ENCODE measurements around the gene EXOSC7. TPM values are rescaled to one million over a fixed set of nuclear protein-coding genes. Genes with fewer than 3 reads are reported as not detected.

The EXOSC7 gene
- total RNA-seq, 1 donor from 2014 or later = 56.2 TPM

DNA sequence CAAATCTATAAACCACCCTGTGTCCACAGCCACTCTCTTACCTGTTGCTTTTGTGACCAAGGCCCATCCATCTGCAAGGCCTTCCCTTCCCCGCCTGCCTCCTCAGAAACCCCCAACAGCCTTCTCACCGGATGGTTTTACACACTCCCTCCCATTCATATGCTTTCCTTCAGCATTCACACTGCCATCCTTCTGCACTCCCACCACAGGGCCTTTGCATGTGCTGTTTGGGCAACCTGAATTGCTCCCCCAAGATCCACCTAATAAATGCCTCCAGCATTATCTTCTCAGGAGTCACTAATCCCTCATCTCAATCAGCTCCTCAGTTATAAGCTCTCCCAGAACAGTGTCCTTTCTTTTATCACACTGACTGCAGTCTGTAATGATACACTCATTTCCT lies 56.1 kb downstream of the EXOSC7 start:
- intact Hi-C loops (cut with DNase I) = no loop called here
- no peaks in the 10 kb centered on the region for H3K36me3 ChIP-seq

DNA sequence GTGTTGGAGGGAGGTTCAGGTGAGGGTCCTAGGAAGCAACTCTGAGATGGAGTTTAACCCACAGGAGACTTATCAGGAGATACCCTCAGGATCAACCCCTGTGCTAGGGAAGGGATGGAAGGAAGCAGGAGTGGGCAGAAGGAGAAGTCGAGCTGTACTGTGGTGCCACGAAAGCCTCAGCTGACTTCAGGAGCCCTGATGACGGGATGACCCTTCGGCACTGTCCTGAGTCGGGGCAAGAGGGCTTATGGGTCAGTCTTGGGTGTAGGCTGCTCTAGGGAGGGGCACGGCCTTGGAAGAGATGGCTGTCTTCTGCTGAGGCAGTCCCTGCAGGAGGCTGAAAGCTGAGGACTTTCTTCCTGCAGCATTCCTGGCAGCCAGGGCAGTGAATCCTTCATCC lies 57.7 kb downstream of the EXOSC7 start:
- Histone ChIP-seq H3K36me3 (no peaks in the 10 kb centered on the region), H3K4me3 (no peak overlapping the region), H3K4me1 (peaks cover 38% of the 10 kb centered on the region), H3K27me3 (no peaks in the 10 kb centered on the region), H3K9me3 (no peaks in the 10 kb centered on the region), H3K27ac (no peak overlapping the region)
- DNase-seq (ENCODE audit: extremely low spot score in 2 of 2) = no peak
- TF ChIP-seq POLR2A (IDR thresholded peaks at IDR 0.05) (no peak), POLR2AphosphoS5 (IDR thresholded peaks at IDR 0.05; ENCODE audit: insufficient read depth in 1 of 2, low read depth in 1 of 2) (no peak), CTCF (IDR thresholded peaks at IDR 0.05) (no peak)
- intact Hi-C loops (cut with DNase I) = no loop called here

More for the DNA sequence above, 56.1 kb downstream of the EXOSC7 start:
- Histone ChIP-seq H3K4me3 (no peak overlapping the region), H3K27me3 (no peaks in the 10 kb centered on the region), H3K27ac (no peak overlapping the region), H3K4me1 (peaks cover 50% of the 10 kb centered on the region), H3K9me3 (no peaks in the 10 kb centered on the region)
- no peak for DNase-seq (ENCODE audit: extremely low spot score in 2 of 2)
- TF ChIP-seq POLR2A (IDR thresholded peaks at IDR 0.05) (no peak), CTCF (IDR thresholded peaks at IDR 0.05) (no peak), POLR2AphosphoS5 (IDR thresholded peaks at IDR 0.05; ENCODE audit: insufficient read depth in 1 of 2, low read depth in 1 of 2) (no peak)

DNA sequence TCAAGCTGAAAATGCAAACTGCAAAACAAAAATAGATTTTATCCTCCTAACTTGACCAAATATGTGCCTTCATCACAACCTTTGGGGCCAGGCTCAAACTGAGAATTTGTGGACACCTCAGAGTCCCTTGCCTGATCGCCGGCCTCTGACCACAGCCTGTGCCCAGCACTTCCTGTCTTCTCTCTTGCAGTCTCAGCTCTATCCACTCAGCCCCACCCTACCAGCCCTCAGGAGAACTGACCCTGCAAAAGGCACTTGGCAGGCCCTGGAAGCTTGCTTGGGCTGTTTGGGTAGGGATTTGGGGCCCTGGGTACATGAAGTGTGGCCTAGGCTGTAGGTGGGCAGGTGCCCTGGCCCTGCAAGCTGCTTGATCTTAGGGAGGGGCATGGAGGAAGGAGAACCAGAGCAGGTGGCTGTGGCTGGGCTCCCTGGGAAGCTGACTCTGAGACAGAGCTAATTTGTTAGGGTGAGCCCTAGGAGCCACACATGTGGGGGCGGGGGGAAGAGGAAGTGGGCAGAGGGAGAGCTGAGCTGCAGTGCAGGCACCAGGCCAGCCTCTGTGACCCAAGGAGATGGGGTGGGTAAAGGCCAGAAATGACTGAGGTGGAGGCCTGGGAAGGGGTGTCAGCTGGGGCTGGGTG lies 58.7 kb downstream of the EXOSC7 start:
- peaks cover 32% of the 10 kb centered on the region for H3K4me1 ChIP-seq
- H3K36me3 ChIP-seq = no peaks in the 10 kb centered on the region
- intact Hi-C loops (cut with DNase I) = loop anchor here (5.0 kb wide), 1 partner anchor 623 kb away; no protein-coding TSS in a partner anchor
- no peak overlapping the region for H3K4me3 ChIP-seq
- peak overlapping the region; percentile 55 for H3K27ac ChIP-seq
- no peak for TF ChIP-seq POLR2A (IDR thresholded peaks at IDR 0.05)
- TF ChIP-seq POLR2AphosphoS5 (IDR thresholded peaks at IDR 0.05; ENCODE audit: insufficient read depth in 1 of 2, low read depth in 1 of 2) = no peak
- no peak for TF ChIP-seq CTCF (IDR thresholded peaks at IDR 0.05)
- no peak for DNase-seq (ENCODE audit: extremely low spot score in 2 of 2)
- H3K9me3 ChIP-seq = no peaks in the 10 kb centered on the region
- H3K27me3 ChIP-seq = no peaks in the 10 kb centered on the region

- TF ChIP-seq CTCF (IDR thresholded peaks at IDR 0.05) (no peak), POLR2A (IDR thresholded peaks at IDR 0.05) (no peak), POLR2AphosphoS5 (IDR thresholded peaks at IDR 0.05; ENCODE audit: insufficient read depth in 1 of 2, low read depth in 1 of 2) (peak in 1 of 2 donors; percentile 26)
- H3K4me3 ChIP-seq = peak overlapping the region; percentile 31 to 50
- no peaks in the 10 kb centered on the region for H3K9me3 ChIP-seq
- H3K4me1 ChIP-seq = peaks cover 32% of the 10 kb centered on the region
- intact Hi-C loops (cut with DNase I) = loop anchor here (5.0 kb wide), 1 partner anchor 622 kb away; no protein-coding TSS in a partner anchor
- H3K27ac ChIP-seq = peak overlapping the region; percentile 55
- no peaks in the 10 kb centered on the region for H3K27me3 ChIP-seq
- H3K36me3 ChIP-seq = no peaks in the 10 kb centered on the region
- DNase-seq (ENCODE audit: extremely low spot score in 2 of 2) = no peak
Observed at GRCh38 chr3:45035441-45036301, 59.6 kb downstream of the EXOSC7 start.
